ENCODE results near the gene PPP3R1.

- TF ChIP-seq KLF10 (tag by site-specific recombination; IDR thresholded peaks at IDR 0.05) (no peak), CTCF (tag by site-specific recombination; IDR thresholded peaks at IDR 0.05) (no peak), ZNF24 (tag by site-specific recombination; IDR thresholded peaks at IDR 0.05) (no peak), ZNF416 (tag by site-specific recombination; IDR thresholded peaks at IDR 0.05) (no peak), PRDM1 (tag by site-specific recombination; IDR thresholded peaks at IDR 0.05) (no peak), REST (tag by site-specific recombination; IDR thresholded peaks at IDR 0.05) (no peak), ZNF174 (tag by site-specific recombination; IDR thresholded peaks at IDR 0.05) (no peak), ZNF792 (tag by site-specific recombination; IDR thresholded peaks at IDR 0.05) (no peak)
- TF ChIP-seq, protein P1, sequence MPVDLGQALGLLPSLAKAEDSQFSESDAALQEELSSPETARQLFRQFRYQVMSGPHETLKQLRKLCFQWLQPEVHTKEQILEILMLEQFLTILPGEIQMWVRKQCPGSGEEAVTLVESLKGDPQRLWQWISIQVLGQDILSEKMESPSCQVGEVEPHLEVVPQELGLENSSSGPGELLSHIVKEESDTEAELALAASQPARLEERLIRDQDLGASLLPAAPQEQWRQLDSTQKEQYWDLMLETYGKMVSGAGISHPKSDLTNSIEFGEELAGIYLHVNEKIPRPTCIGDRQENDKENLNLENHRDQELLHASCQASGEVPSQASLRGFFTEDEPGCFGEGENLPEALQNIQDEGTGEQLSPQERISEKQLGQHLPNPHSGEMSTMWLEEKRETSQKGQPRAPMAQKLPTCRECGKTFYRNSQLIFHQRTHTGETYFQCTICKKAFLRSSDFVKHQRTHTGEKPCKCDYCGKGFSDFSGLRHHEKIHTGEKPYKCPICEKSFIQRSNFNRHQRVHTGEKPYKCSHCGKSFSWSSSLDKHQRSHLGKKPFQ (tag by site-specific recombination; IDR thresholded peaks at IDR 0.05): no peak
- TF ChIP-seq, protein P2, sequence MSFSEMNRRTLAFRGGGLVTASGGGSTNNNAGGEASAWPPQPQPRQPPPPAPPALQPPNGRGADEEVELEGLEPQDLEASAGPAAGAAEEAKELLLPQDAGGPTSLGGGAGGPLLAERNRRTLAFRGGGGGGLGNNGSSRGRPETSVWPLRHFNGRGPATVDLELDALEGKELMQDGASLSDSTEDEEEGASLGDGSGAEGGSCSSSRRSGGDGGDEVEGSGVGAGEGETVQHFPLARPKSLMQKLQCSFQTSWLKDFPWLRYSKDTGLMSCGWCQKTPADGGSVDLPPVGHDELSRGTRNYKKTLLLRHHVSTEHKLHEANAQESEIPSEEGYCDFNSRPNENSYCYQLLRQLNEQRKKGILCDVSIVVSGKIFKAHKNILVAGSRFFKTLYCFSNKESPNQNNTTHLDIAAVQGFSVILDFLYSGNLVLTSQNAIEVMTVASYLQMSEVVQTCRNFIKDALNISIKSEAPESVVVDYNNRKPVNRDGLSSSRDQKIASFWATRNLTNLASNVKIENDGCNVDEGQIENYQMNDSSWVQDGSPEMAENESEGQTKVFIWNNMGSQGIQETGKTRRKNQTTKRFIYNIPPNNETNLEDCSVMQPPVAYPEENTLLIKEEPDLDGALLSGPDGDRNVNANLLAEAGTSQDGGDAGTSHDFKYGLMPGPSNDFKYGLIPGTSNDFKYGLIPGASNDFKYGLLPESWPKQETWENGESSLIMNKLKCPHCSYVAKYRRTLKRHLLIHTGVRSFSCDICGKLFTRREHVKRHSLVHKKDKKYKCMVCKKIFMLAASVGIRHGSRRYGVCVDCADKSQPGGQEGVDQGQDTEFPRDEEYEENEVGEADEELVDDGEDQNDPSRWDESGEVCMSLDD (tag by site-specific recombination; IDR thresholded peaks at IDR 0.05): no peak
These were observed 118.2 kb downstream of the PPP3R1 start for GRCh38 chr2:68134120-68134519.
